ENCODE results near the gene DMRTC1B.
"Not testable (repeated sequence)": the region's sequence is repeated elsewhere in the genome, so short reads cannot be mapped to it uniquely, and the experiment has no call there.

The DMRTC1B gene

GRCh38 chrX:72776653-72777466 lies at the start of gene DMRTC1B:
Gene DMRTC1B, plus strand, starts transcription at chrX:72776890. Its CDS starts 68,246 bp downstream, at chrX:72845136.
- not testable (repeated sequence) for DNase-seq

- no peak for DNase-seq
Observed at GRCh38 chrX:72727846-72728245, 48.8 kb upstream of the DMRTC1B start.

- DNase-seq, result not testable (repeated sequence)
Observed at GRCh38 chrX:72733636-72734035, 43.1 kb upstream of the DMRTC1B start.

DNA sequence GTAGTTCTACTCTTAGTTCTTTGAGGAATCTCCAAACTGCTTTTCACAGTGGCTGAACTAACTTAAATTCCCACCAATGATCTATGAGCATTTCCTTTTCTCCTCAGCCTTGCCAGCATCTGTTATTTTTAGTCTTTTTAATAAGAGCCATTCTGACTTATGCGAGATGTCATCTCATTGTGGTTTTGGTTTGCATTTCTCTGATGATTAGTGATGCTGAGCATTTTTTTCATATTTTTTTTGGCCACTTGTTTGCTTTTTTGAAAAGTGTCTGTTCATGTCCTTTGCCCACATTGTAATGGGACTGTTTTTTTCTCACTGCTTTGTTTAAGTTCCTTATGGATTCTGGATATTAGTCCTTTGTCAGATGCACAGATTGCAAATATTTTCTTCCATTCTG lies 41.1 kb upstream of the DMRTC1B start:
- no peak for DNase-seq

DNA sequence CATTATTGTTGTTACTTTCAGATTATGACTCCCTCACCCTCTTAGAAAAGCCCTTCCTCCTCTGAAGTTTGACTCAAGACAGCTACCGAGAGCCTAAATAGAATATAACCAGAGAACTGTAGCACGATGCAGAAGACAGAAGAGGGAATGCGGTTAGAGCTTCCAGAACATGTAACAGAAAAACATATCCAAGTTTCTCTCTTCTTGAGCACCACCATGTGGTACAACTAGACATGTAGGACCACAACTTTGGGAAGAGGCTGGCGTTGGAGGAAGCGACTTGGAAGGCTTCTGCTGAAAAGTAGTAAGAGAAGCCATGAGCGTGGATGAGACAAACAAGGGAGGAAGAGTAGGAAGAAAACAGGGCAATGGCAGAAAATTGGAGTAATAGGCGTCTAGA lies 31.1 kb upstream of the DMRTC1B start:
- DNase-seq, result not testable (repeated sequence)

- DNase-seq, result not testable (repeated sequence)
Observed at GRCh38 chrX:72748545-72748944, 28.1 kb upstream of the DMRTC1B start.

GRCh38 chrX:72760454-72760853 lies 16.2 kb upstream of the DMRTC1B start:
- not testable (repeated sequence) for DNase-seq

DNA sequence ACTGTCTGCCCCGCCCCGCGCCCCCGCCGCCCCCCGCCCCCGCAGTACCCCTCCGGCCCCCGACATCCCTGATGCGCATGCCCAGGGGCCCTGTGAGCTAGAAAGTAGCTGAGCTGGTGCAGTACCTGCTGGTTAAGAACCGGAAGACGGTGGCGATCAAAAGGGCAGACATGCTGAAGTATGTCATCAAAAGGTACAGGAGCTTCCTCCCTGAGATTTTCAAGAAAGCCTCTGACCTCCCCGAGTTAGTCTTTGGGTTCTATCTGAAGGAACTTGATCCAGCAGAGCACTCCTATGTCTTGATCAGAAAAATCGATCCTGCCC lies 739 bp downstream of the DMRTC1B start:
- not testable (repeated sequence) for DNase-seq

- DNase-seq, result not testable (repeated sequence)
Observed at GRCh38 chrX:72778146-72778545, 1.5 kb downstream of the DMRTC1B start.

DNA sequence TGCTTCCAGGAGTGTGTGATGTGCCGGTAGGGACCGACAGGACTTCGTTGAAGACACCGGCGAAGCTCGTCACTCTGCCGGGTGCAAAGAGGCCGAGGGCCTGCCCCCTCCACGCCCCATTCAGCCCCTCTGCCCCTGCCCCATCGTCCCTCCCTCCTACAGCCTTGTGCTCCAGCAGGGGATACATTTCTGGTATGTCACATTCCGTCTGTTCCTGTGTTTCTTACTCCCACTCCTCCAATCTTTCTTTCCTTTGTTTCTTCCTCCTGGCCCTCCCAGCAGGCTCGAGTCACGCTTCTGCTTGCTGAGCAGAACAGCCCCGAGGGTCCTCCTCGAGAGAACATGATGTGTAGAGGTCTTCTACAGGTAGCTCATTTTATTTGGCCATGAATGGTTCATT lies 5.9 kb downstream of the DMRTC1B start, which contains the start of gene FAM236B:
FAM236B (minus strand) TSS at position 101 of the 400 bp plus-strand sequence; CDS start at position 1, 100 bp downstream.
- DNase-seq, result not testable (repeated sequence)

GRCh38 chrX:72783365-72783936 lies 6.8 kb downstream of the DMRTC1B start:
- not testable (repeated sequence) for DNase-seq

DNA sequence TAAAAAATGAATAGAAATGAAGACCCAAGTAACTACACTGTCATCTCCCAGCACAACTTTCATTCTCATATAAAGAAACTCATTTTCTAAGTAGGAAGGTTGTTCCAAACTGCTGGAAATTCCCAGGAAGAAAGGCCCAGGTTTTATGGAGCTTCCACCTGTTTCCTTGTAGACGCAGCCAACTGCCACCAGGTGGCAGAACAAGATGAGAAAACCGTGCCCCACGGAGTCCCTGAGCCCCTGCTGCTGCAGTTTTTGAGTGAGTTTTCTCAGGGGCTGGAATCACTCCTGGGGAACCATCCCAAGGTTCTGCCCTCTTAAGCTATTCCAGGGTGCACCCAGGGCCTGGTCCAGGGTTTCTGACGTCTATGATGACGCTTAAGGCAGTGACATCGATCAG lies 7.3 kb downstream of the DMRTC1B start:
- not testable (repeated sequence) for DNase-seq

GRCh38 chrX:72788142-72788541 lies 11.5 kb downstream of the DMRTC1B start:
- not testable (repeated sequence) for DNase-seq

DNA sequence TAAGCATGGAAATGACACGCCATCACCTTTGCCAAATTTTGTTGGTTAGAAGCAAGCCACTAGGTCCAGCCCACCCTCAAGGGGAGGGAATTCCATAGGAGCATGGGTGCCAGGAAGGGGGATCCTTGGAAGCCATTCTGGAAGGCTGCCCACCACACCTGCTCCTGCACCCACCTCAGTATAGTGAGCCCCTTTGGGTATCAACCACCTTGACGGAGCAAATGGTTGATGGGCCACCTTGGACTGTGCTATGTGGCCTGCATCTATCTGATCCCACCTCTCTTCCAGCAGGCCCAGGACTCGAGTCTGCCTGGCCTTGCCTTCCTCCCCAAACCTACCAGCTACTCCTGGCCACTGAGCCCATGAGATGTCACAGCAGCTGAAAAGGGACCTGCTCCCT lies 13.7 kb downstream of the DMRTC1B start:
- not testable (repeated sequence) for DNase-seq

DNA sequence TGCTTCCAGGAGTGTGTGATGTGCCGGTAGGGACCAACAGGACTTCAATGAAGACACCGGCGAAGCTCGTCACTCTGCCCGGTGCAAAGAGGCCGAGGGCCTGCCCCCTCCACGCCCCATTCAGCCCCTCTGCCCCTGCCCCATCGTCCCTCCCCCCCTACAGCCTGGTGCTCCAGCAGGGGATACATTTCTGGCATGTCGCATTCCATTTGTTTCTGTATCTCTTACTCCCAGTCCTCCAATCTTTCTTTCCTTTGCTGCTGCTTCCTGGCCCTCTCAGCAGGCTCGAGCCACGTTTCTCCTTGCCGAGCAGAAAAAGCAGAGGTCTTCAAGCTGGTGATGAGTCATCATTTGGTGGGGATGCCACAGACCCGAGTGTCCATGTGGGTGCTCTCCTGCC lies 31.4 kb downstream of the DMRTC1B start, which contains the start of gene FAM236D:
FAM236D (minus strand) TSS at position 101 of the 400 bp plus-strand sequence; CDS start at position 1, 100 bp downstream.
- DNase-seq, result not testable (repeated sequence)

DNA sequence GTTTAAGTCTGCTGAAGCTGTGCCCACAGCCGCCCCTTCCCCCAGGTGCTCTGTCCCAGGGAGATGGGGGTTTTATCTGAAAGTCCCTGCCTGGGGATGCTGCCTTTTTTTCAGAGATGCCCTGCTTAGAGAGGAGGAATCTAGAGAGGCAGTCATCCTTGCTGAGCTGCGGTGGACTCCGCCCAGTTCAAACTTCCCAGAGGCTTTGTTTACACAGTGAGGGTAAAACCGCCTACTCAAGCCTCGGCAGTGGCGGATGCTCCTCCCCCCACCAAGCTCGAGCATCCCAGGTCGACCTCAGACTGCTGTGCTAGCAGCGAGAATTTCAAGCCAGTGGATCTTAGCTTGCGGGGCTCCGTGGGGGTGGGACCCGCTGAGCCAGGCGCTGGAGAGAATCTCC lies 54.0 kb downstream of the DMRTC1B start:
- DNase-seq, result not testable (repeated sequence)

GRCh38 chrX:72837532-72837931 lies 60.8 kb downstream of the DMRTC1B start:
- DNase-seq, result not testable (repeated sequence)

DNA sequence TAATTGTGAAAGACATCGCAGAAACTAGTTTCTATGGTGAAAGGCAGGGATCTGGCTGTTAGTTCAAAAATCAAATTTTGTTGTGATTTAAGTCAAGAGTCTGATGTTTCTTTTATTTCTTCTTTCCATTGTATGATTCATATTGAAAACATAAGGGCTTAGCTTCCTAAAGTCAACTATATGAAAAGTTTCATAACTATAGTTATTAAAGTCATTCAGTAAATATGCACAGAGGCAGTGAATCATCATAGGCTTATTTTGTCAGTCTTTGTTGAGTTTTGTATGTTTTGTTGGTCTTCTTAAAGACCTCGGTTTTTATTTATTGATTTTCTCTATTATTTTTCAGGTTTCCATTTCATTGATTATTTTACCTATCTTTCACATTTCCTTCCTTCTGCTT lies 106.2 kb downstream of the DMRTC1B start:
- not testable (repeated sequence) for DNase-seq

DNA sequence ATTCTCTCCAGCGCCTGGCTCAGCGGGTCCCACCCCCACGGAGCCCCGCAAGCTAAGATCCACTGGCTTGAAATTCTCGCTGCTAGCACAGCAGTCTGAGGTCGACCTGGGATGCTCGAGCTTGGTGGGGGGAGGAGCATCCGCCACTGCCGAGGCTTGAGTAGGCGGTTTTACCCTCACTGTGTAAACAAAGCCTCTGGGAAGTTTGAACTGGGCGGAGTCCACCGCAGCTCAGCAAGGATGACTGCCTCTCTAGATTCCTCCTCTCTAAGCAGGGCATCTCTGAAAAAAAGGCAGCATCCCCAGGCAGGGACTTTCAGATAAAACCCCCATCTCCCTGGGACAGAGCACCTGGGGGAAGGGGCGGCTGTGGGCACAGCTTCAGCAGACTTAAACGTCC lies 113.0 kb downstream of the DMRTC1B start:
- not testable (repeated sequence) for DNase-seq

Measured in stimulated activated naive CD4-positive, alpha-beta T cell treated with Interleukin-2 at 50 U/mL for 16 hours (primary cell).